ENCODE results near the gene ANO4. TPM values are rescaled to one million over a fixed set of nuclear protein-coding genes. Genes with fewer than 3 reads are reported as not detected.

The ANO4 gene
- total RNA-seq, 1 experiment from 2014 or later, result 5.7 TPM

GRCh38 chr12:100959481-100959880 is 164.9 kb downstream of the ANO4 start:
- no peak overlapping the region for H2AFZ ChIP-seq (ENCODE audit: low read length)
- no peak overlapping the region for H2BK120ac ChIP-seq (ENCODE audit: low read depth, low read length, poor library complexity, severe bottlenecking)
- H2BK12ac ChIP-seq (ENCODE audit: insufficient read length, low read depth, low read length), result no peak overlapping the region
- no peak for DNase-seq
- no peak overlapping the region for H4K5ac ChIP-seq (ENCODE audit: insufficient read length, low read depth, low read length)
- Mint-ChIP-seq H3K4me1 (peaks cover 34 to 43% of the 10 kb centered on the region in 2 experiments), H3K27ac (peak overlapping the region in 1 of 3 experiments; percentile 3; a peak in 3 of 7 replicates), H3K27me3 (ENCODE audit: low read depth) (no peaks in the 10 kb centered on the region), H3K9me3 (no peaks in the 10 kb centered on the region), H3K36me3 (ENCODE audit: insufficient read depth in 1 of 3, low read depth in 3 of 3) (peaks cover 0 to 3% (median 0%) of the 10 kb centered on the region in 3 experiments; a peak in 1 of 7 replicates), H3K4me3 (no peak overlapping the region)
- H3K4me2 ChIP-seq (ENCODE audit: insufficient read depth, insufficient read length, low read length), result no peak overlapping the region
- no peak overlapping the region for H3K18ac ChIP-seq (ENCODE audit: insufficient read length, low read depth, low read length)
- no peak overlapping the region for H3K27ac ChIP-seq (ENCODE audit: insufficient read length, low read depth, low read length)
- no peak overlapping the region for H2BK15ac ChIP-seq (ENCODE audit: low read depth, low read length)
- H3K79me1 ChIP-seq (ENCODE audit: insufficient read depth, low read depth, low read length, poor library complexity, severe bottlenecking), result no peaks in the 10 kb centered on the region
- WGBS (ENCODE audit: extremely low coverage, insufficient read length, low lambda C conversion rate), result no CpG with 5 or more reads among the region's 1 CpG
- no peaks in the 10 kb centered on the region for H4K20me1 ChIP-seq (ENCODE audit: control insufficient read depth, insufficient read depth, insufficient read length)
- no peak overlapping the region for H3K56ac ChIP-seq (ENCODE audit: insufficient read length, low read depth, low read length)
- H3K4me1 ChIP-seq (ENCODE audit: insufficient read depth, low read length), result peaks cover 14% of the 10 kb centered on the region
- H3T11ph ChIP-seq (ENCODE audit: low read length), result no peak overlapping the region
- no peaks in the 10 kb centered on the region for H3K23me2 ChIP-seq (ENCODE audit: insufficient read length, low read depth, low read length, poor library complexity, severe bottlenecking)
- H3K9me3 ChIP-seq (ENCODE audit: control insufficient read depth, low read depth, low read length), result no peaks in the 10 kb centered on the region
- no peak overlapping the region for H3K14ac ChIP-seq (ENCODE audit: insufficient read depth, low read length)
- H3K27me3 ChIP-seq (ENCODE audit: insufficient read depth, low read length), result no peaks in the 10 kb centered on the region
- H2BK5ac ChIP-seq (ENCODE audit: insufficient read length, low read length), result no peak overlapping the region
- H4K91ac ChIP-seq (ENCODE audit: insufficient read length, low read depth, low read length), result no peak overlapping the region
- no peak for TF ChIP-seq CTCF (conservative IDR thresholded peaks at IDR 0.05)
- H3K4ac ChIP-seq (ENCODE audit: low read depth, low read length), result no peak overlapping the region
- no peak overlapping the region for H3K23ac ChIP-seq (ENCODE audit: insufficient read length, low read depth, low read length)
- H3K79me2 ChIP-seq (ENCODE audit: insufficient read depth, low read length), result no peaks in the 10 kb centered on the region
- no peak overlapping the region for H2BK20ac ChIP-seq (ENCODE audit: low read depth, low read length, poor library complexity, severe bottlenecking)
- no peak overlapping the region for H3K9ac ChIP-seq (ENCODE audit: extremely low read depth, insufficient read length, low read length)
- no peak overlapping the region for H2AK5ac ChIP-seq (ENCODE audit: insufficient read length, low read length)
- H4K8ac ChIP-seq (replicated peaks; ENCODE audit: insufficient read length, low read depth, low read length), result no peak overlapping the region
